IPS DF 19.7 (cell line): ENCODE measurements around the gene TRPM4.
"Not testable (repeated sequence)": the region's sequence is repeated elsewhere in the genome, so short reads cannot be mapped to it uniquely, and the experiment has no call there.

ENCODE experiments used
- DNase-seq: peaks from one replicate; pipeline ENCODE4 v3.0.0-alpha.2; 2013; ENCODE audit warnings: low read depth, low spot score

The TRPM4 gene

GRCh38 chr19:49127225-49127624 is 30.4 kb upstream of the TRPM4 start:
- DNase-seq: not testable (repeated sequence)

- no peak for DNase-seq
These were observed 29.7 kb upstream of the TRPM4 start for GRCh38 chr19:49127674-49128544.

- DNase-seq: no peak
These were observed 28.9 kb upstream of the TRPM4 start for GRCh38 chr19:49128545-49129237.

- no peak for DNase-seq
These were observed 28.4 kb upstream of the TRPM4 start for GRCh38 chr19:49129238-49129583.

- DNase-seq: no peak
These were observed 27.3 kb upstream of the TRPM4 start for GRCh38 chr19:49130325-49130724.

GRCh38 chr19:49132974-49133609 is 24.5 kb upstream of the TRPM4 start:
- DNase-seq: no peak

- DNase-seq: no peak
These were observed 23.8 kb upstream of the TRPM4 start for GRCh38 chr19:49133621-49134454.

- DNase-seq: no peak
These were observed 21.9 kb upstream of the TRPM4 start for GRCh38 chr19:49135686-49136085.

GRCh38 chr19:49136771-49137171 is 20.8 kb upstream of the TRPM4 start:
- DNase-seq: no peak

GRCh38 chr19:49140951-49141350 is 16.6 kb upstream of the TRPM4 start:
- DNase-seq: no peak

- no peak for DNase-seq
These were observed 16.2 kb upstream of the TRPM4 start for GRCh38 chr19:49141352-49141751.

GRCh38 chr19:49142866-49143335 is 14.7 kb upstream of the TRPM4 start:
- DNase-seq: no peak

GRCh38 chr19:49145573-49146407 is 11.8 kb upstream of the TRPM4 start:
- DNase-seq: no peak

GRCh38 chr19:49146408-49146770 is 11.2 kb upstream of the TRPM4 start:
- not testable (repeated sequence) for DNase-seq

GRCh38 chr19:49148044-49148682 is 9.4 kb upstream of the TRPM4 start:
- no peak for DNase-seq

GRCh38 chr19:49148784-49149651 is 8.6 kb upstream of the TRPM4 start:
- DNase-seq: no peak

- DNase-seq: no peak
These were observed 7.9 kb upstream of the TRPM4 start for GRCh38 chr19:49149652-49150105.

- DNase-seq: no peak
These were observed 7.3 kb upstream of the TRPM4 start for GRCh38 chr19:49150106-49150943.
